WTC11 (cell line): ENCODE results near the gene MRPL2.

Experiments used
- AFF4 ChIP-seq: sonication (generic); formaldehyde crosslinking; IDR thresholded peaks from 2 replicates; pipeline ENCODE4 v1.8.1; 2023; ENCODE audit warnings: mild to moderate bottlenecking, missing genetic modification reagents, borderline replicate concordance
- ATF1 ChIP-seq: sonication (generic); formaldehyde crosslinking; IDR thresholded peaks from 2 replicates; pipeline ENCODE4 v1.8.1; 2023; ENCODE audit warnings: mild to moderate bottlenecking, moderate library complexity, missing genetic modification reagents
- CREB1 ChIP-seq: sonication (generic); formaldehyde crosslinking; IDR thresholded peaks from 2 replicates; pipeline ENCODE4 v1.8.0; 2023; ENCODE audit warnings: mild to moderate bottlenecking, missing genetic modification reagents
- CTCF ChIP-seq: fragments of 200-600 bp; IDR thresholded peaks from 2 replicates; pipeline ENCODE4 v1.8.0; 2022; ENCODE audit warnings: antibody characterized with exemption
- MLX ChIP-seq: sonication (generic); formaldehyde crosslinking; IDR thresholded peaks from 2 replicates; pipeline ENCODE4 v1.8.1; 2023; ENCODE audit warnings: mild to moderate bottlenecking, missing genetic modification reagents, moderate library complexity
- SOX15 ChIP-seq: fragments of 250-450 bp; sonication (Bioruptor Pico); IDR thresholded peaks from 2 replicates; pipeline ENCODE4 v1.9.0; 2021; ENCODE audit warnings: mild to moderate bottlenecking
- TCF7 ChIP-seq: sonication (generic); formaldehyde crosslinking; IDR thresholded peaks from 2 replicates; pipeline ENCODE4 v1.8.0; 2022; ENCODE audit warnings: mild to moderate bottlenecking, low read depth, missing genetic modification reagents, moderate library complexity
- ZNF532 ChIP-seq: fragments of 250-450 bp; sonication (Bioruptor Pico); IDR thresholded peaks from 2 replicates; pipeline ENCODE4 v1.9.0; 2021; ENCODE audit warnings: mild to moderate bottlenecking, borderline replicate concordance

GRCh38 chr6:43059168-43060033 is at the start of gene MRPL2, which contains the start of gene KLC4:
- TF ChIP-seq AFF4: no peak
- no peak for TF ChIP-seq CTCF
- TF ChIP-seq TCF7: no peak
- peak; percentile 83; the same call in 1 of the 2 replicates for TF ChIP-seq ATF1 (CRISPR knock-in tag)
- TF ChIP-seq SOX15: no peak
- TF ChIP-seq ZNF532 (CRISPR knock-in tag): no peak
- TF ChIP-seq CREB1: peak; percentile 81; the same call in 1 of the 2 replicates
- no peak for TF ChIP-seq MLX (CRISPR knock-in tag)
